COLO829 (cell line): ENCODE results near the gene CYP8B1.

Source experiments
- DNase-seq: peaks from one replicate; pipeline ENCODE4 v3.0.0; 2012; ENCODE audit warnings: low spot score

The CYP8B1 gene

GRCh38 chr3:42875325-42876151, at the start of gene CYP8B1:
TSS of gene CYP8B1 (minus strand) at chr3:42875879. CDS start at chr3:42875816, 63 bp downstream.
- no peak for DNase-seq

- DNase-seq: no peak
Observed at GRCh38 chr3:42923606-42924005, 47.9 kb upstream of the CYP8B1 start.

- no peak for DNase-seq
Observed at GRCh38 chr3:42914771-42915515, 39.3 kb upstream of the CYP8B1 start.

- no peak for DNase-seq
Observed at GRCh38 chr3:42911551-42911950, 35.9 kb upstream of the CYP8B1 start.

GRCh38 chr3:42908675-42909074, 33.0 kb upstream of the CYP8B1 start:
- no peak for DNase-seq

- no peak for DNase-seq
Observed at GRCh38 chr3:42906848-42907183, 31.1 kb upstream of the CYP8B1 start.

- DNase-seq: no peak
Observed at GRCh38 chr3:42906070-42906847, 30.6 kb upstream of the CYP8B1 start, which contains the start of gene ZNF662. TSS of gene ZNF662 (plus strand) at chr3:42906142. CDS start at chr3:42908115, 1,973 bp downstream.

GRCh38 chr3:42905740-42906069, 30.0 kb upstream of the CYP8B1 start:
- no peak for DNase-seq

GRCh38 chr3:42904076-42904475, 28.4 kb upstream of the CYP8B1 start:
- no peak for DNase-seq

- no peak for DNase-seq
Observed at GRCh38 chr3:42902257-42902656, 26.6 kb upstream of the CYP8B1 start.

GRCh38 chr3:42901073-42901415, 25.4 kb upstream of the CYP8B1 start:
- DNase-seq: no peak

GRCh38 chr3:42900226-42901072, 24.8 kb upstream of the CYP8B1 start:
- no peak for DNase-seq

- DNase-seq: no peak
Observed at GRCh38 chr3:42898896-42899675, 23.4 kb upstream of the CYP8B1 start.

GRCh38 chr3:42895580-42895868, 19.8 kb upstream of the CYP8B1 start:
- no peak for DNase-seq

GRCh38 chr3:42894698-42895579, 19.3 kb upstream of the CYP8B1 start:
- no peak for DNase-seq

GRCh38 chr3:42892807-42893206, 17.1 kb upstream of the CYP8B1 start:
- DNase-seq: no peak

- DNase-seq: no peak
Observed at GRCh38 chr3:42892169-42892568, 16.5 kb upstream of the CYP8B1 start.

GRCh38 chr3:42891042-42891441, 15.4 kb upstream of the CYP8B1 start:
- no peak for DNase-seq

- no peak for DNase-seq
Observed at GRCh38 chr3:42887084-42887483, 11.4 kb upstream of the CYP8B1 start.

GRCh38 chr3:42886294-42886822, 10.7 kb upstream of the CYP8B1 start:
- no peak for DNase-seq
